WTC11 (cell line): ENCODE measurements around the gene NSG1. TPM values are rescaled to one million over a fixed set of nuclear protein-coding genes. Genes with fewer than 3 reads are reported as not detected.

Experiments used
- ATAC-seq: fragments of 200-7000 bp; cut with Tn5 transposase; 2 replicates; pipeline ENCODE4 v1.10.0; 2021; ENCODE audit warnings: mild to moderate bottlenecking, moderate library complexity
- CTCF ChIA-PET: fragments of 300-600 bp; sonication (Branson Sonifier 250); formaldehyde crosslinking; loops from one replicate; lab custom pipeline; 2021; ENCODE audit warnings: antibody characterized with exemption; lab: Charles Lee
- POLR2A ChIA-PET: fragments of 350-600 bp; sonication (Branson Sonifier 250); formaldehyde crosslinking; loops from one replicate; lab custom pipeline; 2021; ENCODE audit warnings: antibody characterized with exemption; lab: Charles Lee
- DNase-seq: peaks from one replicate; pipeline ENCODE4 v3.0.0; 2021; ENCODE audit warnings: low spot score
- H3K27ac Mint-ChIP-seq: 2 replicates; pipeline ENCODE4 v1.8.0; 2021; ENCODE audit warnings: mixed read lengths
- H3K27me3 Mint-ChIP-seq: 2 replicates; pipeline ENCODE4 v1.8.0; 2021; ENCODE audit warnings: low read depth, mild to moderate bottlenecking, moderate library complexity, mixed read lengths
- H3K36me3 Mint-ChIP-seq: 2 replicates; pipeline ENCODE4 v1.8.0; 2021; ENCODE audit warnings: mixed read lengths
- H3K4me1 Mint-ChIP-seq: 2 replicates; pipeline ENCODE4 v1.8.0; 2022; ENCODE audit warnings: mixed read lengths
- H3K4me3 Mint-ChIP-seq: 2 replicates; pipeline ENCODE4 v1.8.0; 2021; ENCODE audit warnings: mild to moderate bottlenecking, moderate library complexity, mixed read lengths
- H3K9me3 Mint-ChIP-seq: 2 replicates; pipeline ENCODE4 v1.8.0; 2021; ENCODE audit warnings: mixed read lengths
- CBFB ChIP-seq: sonication (generic); formaldehyde crosslinking; IDR thresholded peaks from 2 replicates; pipeline ENCODE4 v1.8.1; 2022; ENCODE audit warnings: mild to moderate bottlenecking, low read depth, missing genetic modification reagents
- CREB1 ChIP-seq: sonication (generic); formaldehyde crosslinking; IDR thresholded peaks from 2 replicates; pipeline ENCODE4 v1.8.0; 2023; ENCODE audit warnings: mild to moderate bottlenecking, missing genetic modification reagents
- CREM ChIP-seq: sonication (generic); formaldehyde crosslinking; IDR thresholded peaks from 2 replicates; pipeline ENCODE4 v1.8.1; 2022; ENCODE audit warnings: mild to moderate bottlenecking, missing genetic modification reagents, moderate library complexity
- ELF4 ChIP-seq: sonication (generic); formaldehyde crosslinking; IDR thresholded peaks from 2 replicates; pipeline ENCODE4 v1.8.1; 2022; ENCODE audit warnings: low read depth, mild to moderate bottlenecking, moderate library complexity, missing genetic modification reagents
- ESRRA ChIP-seq: sonication (generic); formaldehyde crosslinking; IDR thresholded peaks from 2 replicates; pipeline ENCODE4 v1.8.1; 2022; ENCODE audit warnings: mild to moderate bottlenecking, missing genetic modification reagents, borderline replicate concordance
- ETV6 ChIP-seq: sonication (generic); formaldehyde crosslinking; IDR thresholded peaks from 2 replicates; pipeline ENCODE4 v1.8.1; 2022; ENCODE audit warnings: mild to moderate bottlenecking, missing genetic modification reagents
- FOXK1 ChIP-seq: sonication (generic); formaldehyde crosslinking; IDR thresholded peaks from 2 replicates; pipeline ENCODE4 v1.8.0; 2022; ENCODE audit warnings: mild to moderate bottlenecking, moderate library complexity, missing genetic modification reagents
- FOXP1 ChIP-seq: sonication (generic); formaldehyde crosslinking; IDR thresholded peaks from 2 replicates; pipeline ENCODE4 v1.8.0; 2022; ENCODE audit warnings: missing genetic modification reagents, mild to moderate bottlenecking, moderate library complexity, borderline replicate concordance
- GABPB1 ChIP-seq: sonication (generic); formaldehyde crosslinking; IDR thresholded peaks from 2 replicates; pipeline ENCODE4 v1.8.1; 2023; ENCODE audit warnings: mild to moderate bottlenecking, missing genetic modification reagents
- GTF2I ChIP-seq: fragments of 250-450 bp; sonication (Bioruptor Pico); conservative IDR thresholded peaks from 2 replicates; pipeline ENCODE4 v1.4.0; 2021; ENCODE audit warnings: mild to moderate bottlenecking
- JAZF1 ChIP-seq: fragments of 250-450 bp; sonication (Bioruptor Pico); IDR thresholded peaks from 2 replicates; pipeline ENCODE4 v1.9.0; 2021; ENCODE audit warnings: moderate library complexity, mild to moderate bottlenecking, inconsistent platforms
- JUN ChIP-seq: sonication (generic); formaldehyde crosslinking; IDR thresholded peaks from 2 replicates; pipeline ENCODE4 v1.8.0; 2023; ENCODE audit warnings: mild to moderate bottlenecking, missing genetic modification reagents
- MXD4 ChIP-seq: fragments of 250-450 bp; sonication (Bioruptor Pico); IDR thresholded peaks from 2 replicates; pipeline ENCODE4 v1.8.0; 2021; ENCODE audit warnings: mild to moderate bottlenecking, moderate library complexity, borderline replicate concordance
- MYBL2 ChIP-seq: sonication (generic); formaldehyde crosslinking; IDR thresholded peaks from 2 replicates; pipeline ENCODE4 v1.8.1; 2023; ENCODE audit warnings: mild to moderate bottlenecking, moderate library complexity, missing genetic modification reagents
- NFATC4 ChIP-seq: fragments of 250-450 bp; sonication (Bioruptor Pico); IDR thresholded peaks from 2 replicates; pipeline ENCODE4 v1.9.0; 2021; ENCODE audit warnings: mild to moderate bottlenecking
- PRRX2 ChIP-seq: fragments of 250-450 bp; sonication (Bioruptor Pico); IDR thresholded peaks from 2 replicates; pipeline ENCODE4 v1.8.0; 2021; ENCODE audit warnings: mild to moderate bottlenecking
- TEAD1 ChIP-seq: sonication (generic); formaldehyde crosslinking; IDR thresholded peaks from 2 replicates; pipeline ENCODE4 v1.8.0; 2022; ENCODE audit warnings: mild to moderate bottlenecking, missing genetic modification reagents
- TEAD4 ChIP-seq: sonication (generic); formaldehyde crosslinking; IDR thresholded peaks from 2 replicates; pipeline ENCODE4 v1.8.0; 2022; ENCODE audit warnings: mild to moderate bottlenecking, missing genetic modification reagents
- ZBTB21 ChIP-seq: sonication (generic); formaldehyde crosslinking; IDR thresholded peaks from 2 replicates; pipeline ENCODE4 v1.8.1; 2023; ENCODE audit warnings: mild to moderate bottlenecking, missing genetic modification reagents, borderline replicate concordance
- ZNF219 ChIP-seq: sonication (generic); formaldehyde crosslinking; IDR thresholded peaks from 2 replicates; pipeline ENCODE4 v1.8.0; 2023; ENCODE audit warnings: missing genetic modification reagents, mild to moderate bottlenecking, borderline replicate concordance
- ZNF263 ChIP-seq: sonication (generic); formaldehyde crosslinking; IDR thresholded peaks from 2 replicates; pipeline ENCODE4 v1.8.1; 2022; ENCODE audit warnings: low read depth, mild to moderate bottlenecking, moderate library complexity, missing genetic modification reagents
- ZNF671 ChIP-seq: fragments of 250-450 bp; sonication (Bioruptor Pico); IDR thresholded peaks from 2 replicates; pipeline ENCODE4 v1.8.0; 2021; ENCODE audit warnings: mild to moderate bottlenecking
- total RNA-seq: library from RNA; stranded (reverse); gene quantifications from 3 replicates; pipeline ENCODE4 v1.2.3, GENCODE V29; 2021
- TF ChIP-seq, protein P1 (sequence below): fragments of 200-600 bp; IDR thresholded peaks from 2 replicates; pipeline ENCODE4 v1.8.0; 2022; ENCODE audit warnings: antibody characterized with exemption
- TF ChIP-seq, protein P2 (sequence below): fragments of 250-450 bp; sonication (Bioruptor Pico); IDR thresholded peaks from 2 replicates; pipeline ENCODE4 v1.9.0; 2021; ENCODE audit warnings: mild to moderate bottlenecking, borderline replicate concordance
- TF ChIP-seq, protein P3 (sequence below): sonication (generic); formaldehyde crosslinking; IDR thresholded peaks from 2 replicates; pipeline ENCODE4 v1.8.1; 2023; ENCODE audit warnings: mild to moderate bottlenecking, moderate library complexity, missing genetic modification reagents
- TF ChIP-seq, protein P4 (sequence below): fragments of 250-450 bp; sonication (Bioruptor Pico); IDR thresholded peaks from 2 replicates; pipeline ENCODE4 v1.9.0; 2021; ENCODE audit warnings: moderate library complexity, mild to moderate bottlenecking, inconsistent platforms, borderline replicate concordance
- TF ChIP-seq, protein P5 (sequence below): sonication (generic); formaldehyde crosslinking; IDR thresholded peaks from 2 replicates; pipeline ENCODE4 v1.8.0; 2022; ENCODE audit warnings: mild to moderate bottlenecking, missing genetic modification reagents

Gene NSG1
- total RNA-seq, 1 experiment from 2014 or later: 24.2 TPM

DNA sequence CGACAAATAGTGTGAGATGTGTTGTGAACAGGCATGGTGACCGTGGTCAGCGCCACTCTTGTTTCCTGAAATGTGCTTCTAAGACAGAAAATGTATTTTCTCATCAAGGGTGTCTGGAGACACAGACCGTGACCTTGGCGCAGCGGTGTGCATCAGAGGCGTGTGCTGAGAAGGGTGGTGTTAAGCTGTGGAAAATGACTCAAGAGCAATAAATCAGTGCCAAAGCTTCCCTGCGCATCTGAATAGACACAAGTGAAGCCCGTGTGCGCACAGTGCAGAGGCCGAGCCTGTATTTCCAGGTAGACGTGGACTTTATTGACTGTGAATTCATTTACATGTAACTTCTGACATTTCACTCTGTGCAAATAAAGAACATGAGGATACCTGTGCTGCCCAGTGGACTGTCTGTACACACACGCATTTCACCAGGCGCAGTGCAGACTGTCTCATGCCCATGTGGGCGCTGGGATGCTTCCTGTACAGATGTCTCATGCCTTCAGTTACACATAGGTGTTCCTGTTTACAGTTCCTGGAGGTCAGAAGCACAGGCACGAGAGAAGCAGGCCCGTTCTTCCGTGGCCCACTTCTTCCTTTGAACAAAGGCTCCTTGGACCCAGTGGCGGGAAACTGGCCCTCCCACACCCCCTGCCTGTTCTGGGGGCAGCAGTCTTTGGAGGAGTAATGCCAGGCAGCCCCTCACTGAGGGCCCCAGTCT is 31.9 kb downstream of the NSG1 start:
- 0 out of 2 replicates have a peak, but pooled peaks cover 4% of the 10 kb centered on the region for H3K9me3 Mint-ChIP-seq
- ATAC-seq: no peak
- H3K4me1 Mint-ChIP-seq: peaks cover 10% of the 10 kb centered on the region
- TF ChIP-seq CREB1 (CRISPR knock-in tag): no peak
- no peak for TF ChIP-seq ZNF263 (CRISPR knock-in tag)
- TF ChIP-seq, protein P1, sequence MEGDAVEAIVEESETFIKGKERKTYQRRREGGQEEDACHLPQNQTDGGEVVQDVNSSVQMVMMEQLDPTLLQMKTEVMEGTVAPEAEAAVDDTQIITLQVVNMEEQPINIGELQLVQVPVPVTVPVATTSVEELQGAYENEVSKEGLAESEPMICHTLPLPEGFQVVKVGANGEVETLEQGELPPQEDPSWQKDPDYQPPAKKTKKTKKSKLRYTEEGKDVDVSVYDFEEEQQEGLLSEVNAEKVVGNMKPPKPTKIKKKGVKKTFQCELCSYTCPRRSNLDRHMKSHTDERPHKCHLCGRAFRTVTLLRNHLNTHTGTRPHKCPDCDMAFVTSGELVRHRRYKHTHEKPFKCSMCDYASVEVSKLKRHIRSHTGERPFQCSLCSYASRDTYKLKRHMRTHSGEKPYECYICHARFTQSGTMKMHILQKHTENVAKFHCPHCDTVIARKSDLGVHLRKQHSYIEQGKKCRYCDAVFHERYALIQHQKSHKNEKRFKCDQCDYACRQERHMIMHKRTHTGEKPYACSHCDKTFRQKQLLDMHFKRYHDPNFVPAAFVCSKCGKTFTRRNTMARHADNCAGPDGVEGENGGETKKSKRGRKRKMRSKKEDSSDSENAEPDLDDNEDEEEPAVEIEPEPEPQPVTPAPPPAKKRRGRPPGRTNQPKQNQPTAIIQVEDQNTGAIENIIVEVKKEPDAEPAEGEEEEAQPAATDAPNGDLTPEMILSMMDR: no peak
- no peak for TF ChIP-seq MYBL2 (CRISPR knock-in tag)
- no peak for TF ChIP-seq JUN
- no peak for TF ChIP-seq MXD4 (CRISPR knock-in tag)
- TF ChIP-seq CBFB (CRISPR knock-in tag): no peak
- TF ChIP-seq, protein P2, sequence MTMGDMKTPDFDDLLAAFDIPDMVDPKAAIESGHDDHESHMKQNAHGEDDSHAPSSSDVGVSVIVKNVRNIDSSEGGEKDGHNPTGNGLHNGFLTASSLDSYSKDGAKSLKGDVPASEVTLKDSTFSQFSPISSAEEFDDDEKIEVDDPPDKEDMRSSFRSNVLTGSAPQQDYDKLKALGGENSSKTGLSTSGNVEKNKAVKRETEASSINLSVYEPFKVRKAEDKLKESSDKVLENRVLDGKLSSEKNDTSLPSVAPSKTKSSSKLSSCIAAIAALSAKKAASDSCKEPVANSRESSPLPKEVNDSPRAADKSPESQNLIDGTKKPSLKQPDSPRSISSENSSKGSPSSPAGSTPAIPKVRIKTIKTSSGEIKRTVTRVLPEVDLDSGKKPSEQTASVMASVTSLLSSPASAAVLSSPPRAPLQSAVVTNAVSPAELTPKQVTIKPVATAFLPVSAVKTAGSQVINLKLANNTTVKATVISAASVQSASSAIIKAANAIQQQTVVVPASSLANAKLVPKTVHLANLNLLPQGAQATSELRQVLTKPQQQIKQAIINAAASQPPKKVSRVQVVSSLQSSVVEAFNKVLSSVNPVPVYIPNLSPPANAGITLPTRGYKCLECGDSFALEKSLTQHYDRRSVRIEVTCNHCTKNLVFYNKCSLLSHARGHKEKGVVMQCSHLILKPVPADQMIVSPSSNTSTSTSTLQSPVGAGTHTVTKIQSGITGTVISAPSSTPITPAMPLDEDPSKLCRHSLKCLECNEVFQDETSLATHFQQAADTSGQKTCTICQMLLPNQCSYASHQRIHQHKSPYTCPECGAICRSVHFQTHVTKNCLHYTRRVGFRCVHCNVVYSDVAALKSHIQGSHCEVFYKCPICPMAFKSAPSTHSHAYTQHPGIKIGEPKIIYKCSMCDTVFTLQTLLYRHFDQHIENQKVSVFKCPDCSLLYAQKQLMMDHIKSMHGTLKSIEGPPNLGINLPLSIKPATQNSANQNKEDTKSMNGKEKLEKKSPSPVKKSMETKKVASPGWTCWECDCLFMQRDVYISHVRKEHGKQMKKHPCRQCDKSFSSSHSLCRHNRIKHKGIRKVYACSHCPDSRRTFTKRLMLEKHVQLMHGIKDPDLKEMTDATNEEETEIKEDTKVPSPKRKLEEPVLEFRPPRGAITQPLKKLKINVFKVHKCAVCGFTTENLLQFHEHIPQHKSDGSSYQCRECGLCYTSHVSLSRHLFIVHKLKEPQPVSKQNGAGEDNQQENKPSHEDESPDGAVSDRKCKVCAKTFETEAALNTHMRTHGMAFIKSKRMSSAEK (CRISPR knock-in tag): no peak
- TF ChIP-seq, protein P3, sequence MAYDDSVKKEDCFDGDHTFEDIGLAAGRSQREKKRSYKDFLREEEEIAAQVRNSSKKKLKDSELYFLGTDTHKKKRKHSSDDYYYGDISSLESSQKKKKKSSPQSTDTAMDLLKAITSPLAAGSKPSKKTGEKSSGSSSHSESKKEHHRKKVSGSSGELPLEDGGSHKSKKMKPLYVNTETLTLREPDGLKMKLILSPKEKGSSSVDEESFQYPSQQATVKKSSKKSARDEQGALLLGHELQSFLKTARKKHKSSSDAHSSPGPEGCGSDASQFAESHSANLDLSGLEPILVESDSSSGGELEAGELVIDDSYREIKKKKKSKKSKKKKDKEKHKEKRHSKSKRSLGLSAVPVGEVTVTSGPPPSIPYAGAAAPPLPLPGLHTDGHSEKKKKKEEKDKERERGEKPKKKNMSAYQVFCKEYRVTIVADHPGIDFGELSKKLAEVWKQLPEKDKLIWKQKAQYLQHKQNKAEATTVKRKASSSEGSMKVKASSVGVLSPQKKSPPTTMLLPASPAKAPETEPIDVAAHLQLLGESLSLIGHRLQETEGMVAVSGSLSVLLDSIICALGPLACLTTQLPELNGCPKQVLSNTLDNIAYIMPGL: no peak
- TF ChIP-seq GTF2I (CRISPR knock-in tag): no peak
- no peak for TF ChIP-seq NFATC4
- no peak for TF ChIP-seq GABPB1 (CRISPR knock-in tag)
- TF ChIP-seq ESRRA (CRISPR knock-in tag): no peak
- TF ChIP-seq TEAD4 (CRISPR knock-in tag): no peak
- TF ChIP-seq, protein P4, sequence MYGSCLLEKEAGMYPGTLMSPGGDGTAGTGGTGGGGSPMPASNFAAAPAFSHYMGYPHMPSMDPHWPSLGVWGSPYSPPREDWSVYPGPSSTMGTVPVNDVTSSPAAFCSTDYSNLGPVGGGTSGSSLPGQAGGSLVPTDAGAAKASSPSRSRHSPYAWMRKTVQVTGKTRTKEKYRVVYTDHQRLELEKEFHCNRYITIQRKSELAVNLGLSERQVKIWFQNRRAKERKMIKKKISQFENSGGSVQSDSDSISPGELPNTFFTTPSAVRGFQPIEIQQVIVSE: no peak
- no peak for TF ChIP-seq FOXP1 (CRISPR knock-in tag)
- no peak for TF ChIP-seq CREM (CRISPR knock-in tag)
- TF ChIP-seq TEAD1 (CRISPR knock-in tag): no peak
- TF ChIP-seq, all 79 proteins: peak for 0
- peaks cover 44% of the 10 kb centered on the region for H3K36me3 Mint-ChIP-seq
- H3K27ac Mint-ChIP-seq: peak overlapping the region; percentile 49; the same call in 1 of the 2 replicates
- H3K4me3 Mint-ChIP-seq: no peak overlapping the region
- no peaks in the 10 kb centered on the region for H3K27me3 Mint-ChIP-seq
- ChIA-PET POLR2A (no interaction called here), CTCF (no interaction called here)
- no peak for DNase-seq

DNA sequence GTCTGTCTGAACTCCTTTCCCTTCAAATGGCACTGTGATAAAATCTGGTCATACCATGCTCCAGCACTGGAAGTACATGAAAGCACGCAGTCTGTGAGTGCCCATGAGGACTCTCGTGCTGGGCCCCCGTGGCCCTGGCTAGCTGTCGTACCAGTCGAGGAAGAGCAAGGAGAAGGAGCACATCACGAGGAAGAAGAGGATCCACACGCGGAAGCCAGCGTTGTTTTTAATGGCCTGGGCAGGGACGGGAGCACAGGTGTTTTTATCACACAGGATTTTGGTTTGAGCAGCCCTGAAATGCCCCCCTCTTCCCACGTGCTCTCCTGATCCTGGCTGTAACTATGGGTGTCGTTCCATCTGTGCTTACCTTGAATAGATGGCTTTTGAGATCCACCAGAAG is 33.0 kb downstream of the NSG1 start:
- 0 out of 2 replicates have a peak, but pooled peaks cover 4% of the 10 kb centered on the region for H3K9me3 Mint-ChIP-seq
- H3K27me3 Mint-ChIP-seq: no peaks in the 10 kb centered on the region
- H3K27ac Mint-ChIP-seq: no peak overlapping the region
- ATAC-seq (no peak), DNase-seq (no peak)
- ChIA-PET CTCF (no interaction called here), POLR2A (no interaction called here)
- H3K4me3 Mint-ChIP-seq: no peak overlapping the region
- H3K36me3 Mint-ChIP-seq: peaks cover 42% of the 10 kb centered on the region
- peaks cover 21% of the 10 kb centered on the region for H3K4me1 Mint-ChIP-seq
- no peak for TF ChIP-seq ZNF219 (CRISPR knock-in tag)
- TF ChIP-seq PRRX2 (CRISPR knock-in tag): no peak
- no peak for TF ChIP-seq ZBTB21
- no peak for TF ChIP-seq ETV6 (CRISPR knock-in tag)
- no peak for TF ChIP-seq ELF4
- no peak for TF ChIP-seq FOXK1 (CRISPR knock-in tag)
- no peak for TF ChIP-seq ZNF671
- TF ChIP-seq, protein P5, sequence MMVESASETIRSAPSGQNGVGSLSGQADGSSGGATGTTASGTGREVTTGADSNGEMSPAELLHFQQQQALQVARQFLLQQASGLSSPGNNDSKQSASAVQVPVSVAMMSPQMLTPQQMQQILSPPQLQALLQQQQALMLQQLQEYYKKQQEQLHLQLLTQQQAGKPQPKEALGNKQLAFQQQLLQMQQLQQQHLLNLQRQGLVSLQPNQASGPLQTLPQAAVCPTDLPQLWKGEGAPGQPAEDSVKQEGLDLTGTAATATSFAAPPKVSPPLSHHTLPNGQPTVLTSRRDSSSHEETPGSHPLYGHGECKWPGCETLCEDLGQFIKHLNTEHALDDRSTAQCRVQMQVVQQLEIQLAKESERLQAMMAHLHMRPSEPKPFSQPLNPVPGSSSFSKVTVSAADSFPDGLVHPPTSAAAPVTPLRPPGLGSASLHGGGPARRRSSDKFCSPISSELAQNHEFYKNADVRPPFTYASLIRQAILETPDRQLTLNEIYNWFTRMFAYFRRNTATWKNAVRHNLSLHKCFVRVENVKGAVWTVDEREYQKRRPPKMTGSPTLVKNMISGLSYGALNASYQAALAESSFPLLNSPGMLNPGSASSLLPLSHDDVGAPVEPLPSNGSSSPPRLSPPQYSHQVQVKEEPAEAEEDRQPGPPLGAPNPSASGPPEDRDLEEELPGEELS (CRISPR knock-in tag): no peak
- no peak for TF ChIP-seq JUN
- TF ChIP-seq JAZF1 (CRISPR knock-in tag): no peak
